NCI-H345 treated with DMSO at 0.1 percent for 48 hours (cell line): ENCODE data around the gene LPCAT2.
"Not testable (repeated sequence)": the region's sequence is repeated elsewhere in the genome, so short reads cannot be mapped to it uniquely, and the experiment has no call there.

Source experiments
- DNase-seq: peaks from one replicate; lab custom pipeline; 2025; ENCODE audit not compliant: unreplicated experiment; lab: John Stamatoyannopoulos, UW

The LPCAT2 gene

DNA sequence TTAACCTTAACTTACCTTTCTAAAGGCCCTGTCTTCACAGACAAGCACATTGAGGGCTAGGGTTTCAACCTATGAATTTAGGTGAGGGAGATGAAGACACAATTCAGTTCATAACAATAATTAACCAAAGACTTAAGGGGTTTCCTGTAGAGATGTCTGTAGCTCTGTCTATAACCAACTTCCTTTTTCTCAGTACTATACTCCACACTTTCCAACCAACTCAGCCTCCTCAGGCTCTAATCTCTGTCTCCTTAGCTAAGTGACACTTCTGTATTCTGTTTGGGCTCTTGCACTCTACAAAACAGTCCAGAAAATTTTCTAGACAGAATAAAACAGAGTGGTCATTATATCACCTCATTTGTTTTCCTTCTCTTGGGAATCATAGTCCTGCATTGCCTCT, 83.4 kb downstream of the LPCAT2 start:
- DNase-seq, result no peak

DNA sequence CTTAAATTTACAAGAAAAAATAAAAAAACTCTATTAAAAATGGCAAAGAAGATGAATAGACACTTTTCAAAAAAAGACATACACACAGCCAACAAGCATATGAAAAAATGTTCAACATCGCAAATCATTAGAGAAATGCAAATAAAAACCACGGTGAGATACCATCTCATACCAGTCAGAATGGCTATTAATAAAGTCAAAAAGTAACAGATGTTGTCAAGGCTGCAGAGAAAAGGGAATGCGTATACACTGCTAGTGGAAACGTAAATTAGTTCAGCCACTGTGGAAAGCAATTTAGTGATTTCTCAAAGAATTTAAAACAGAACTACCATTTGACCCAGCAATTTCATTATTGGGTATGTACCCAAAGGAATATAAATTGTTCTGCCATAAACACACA, 89.1 kb downstream of the LPCAT2 start:
- no peak for DNase-seq

DNA sequence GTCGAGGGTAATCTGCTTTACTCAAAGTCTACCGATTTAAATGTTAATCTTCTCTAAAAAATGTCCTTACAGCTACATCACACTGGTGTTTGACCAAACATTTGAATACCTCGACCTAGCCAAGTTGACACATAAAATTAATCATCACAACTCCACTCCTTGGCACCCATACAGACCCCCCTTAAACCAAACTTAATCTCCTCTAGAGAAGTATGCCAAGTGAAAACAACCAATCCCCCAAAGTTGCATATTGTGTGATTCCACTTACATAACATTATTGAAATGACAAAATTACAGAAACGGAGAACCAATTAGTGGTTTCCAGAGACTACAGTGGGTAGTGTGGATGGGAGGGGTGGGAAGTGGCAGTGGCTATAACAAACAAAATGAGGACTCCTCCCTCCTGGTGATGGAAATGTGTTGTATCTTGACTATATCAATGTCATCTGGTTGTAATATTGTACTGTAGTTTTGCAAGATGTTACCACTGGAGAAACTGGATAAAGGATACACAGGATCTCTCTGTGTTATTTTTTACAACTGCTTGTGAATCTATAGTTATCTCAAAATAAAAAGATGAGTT, 97.0 kb downstream of the LPCAT2 start:
- DNase-seq, result no peak

DNA sequence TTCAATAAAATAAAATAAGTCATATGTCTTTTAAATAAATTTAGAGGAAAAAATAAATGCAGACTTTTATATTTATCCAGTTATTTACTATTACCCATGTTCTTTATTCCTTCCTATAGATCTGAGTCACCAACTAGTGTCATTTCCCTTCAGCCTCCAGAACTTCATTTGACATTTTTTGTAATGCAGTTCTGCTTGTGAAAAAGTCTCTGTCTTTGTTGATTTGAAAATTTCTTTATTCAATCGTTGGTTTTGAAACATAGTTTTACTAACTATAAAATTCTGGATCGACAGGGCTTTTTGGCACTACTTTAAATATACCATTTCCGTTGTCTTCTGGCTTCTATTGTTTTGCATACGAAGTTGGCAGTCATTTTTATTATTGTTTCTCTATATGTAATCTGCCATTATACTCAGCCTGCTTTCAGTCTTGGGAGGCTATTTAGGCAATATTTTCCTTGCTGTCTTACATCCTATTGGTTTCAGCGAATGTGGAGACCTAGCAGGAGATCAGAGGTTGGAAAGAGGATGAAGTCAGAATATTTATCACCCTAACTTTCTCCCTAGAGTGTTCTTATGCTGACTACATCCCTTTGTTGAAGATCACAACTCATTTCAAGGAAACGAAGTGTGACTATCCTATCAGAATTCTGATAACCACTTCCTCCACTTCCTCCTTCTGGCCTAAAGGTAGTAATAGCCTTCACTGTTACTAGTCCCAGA, 104.9 kb downstream of the LPCAT2 start:
- no peak for DNase-seq

DNA sequence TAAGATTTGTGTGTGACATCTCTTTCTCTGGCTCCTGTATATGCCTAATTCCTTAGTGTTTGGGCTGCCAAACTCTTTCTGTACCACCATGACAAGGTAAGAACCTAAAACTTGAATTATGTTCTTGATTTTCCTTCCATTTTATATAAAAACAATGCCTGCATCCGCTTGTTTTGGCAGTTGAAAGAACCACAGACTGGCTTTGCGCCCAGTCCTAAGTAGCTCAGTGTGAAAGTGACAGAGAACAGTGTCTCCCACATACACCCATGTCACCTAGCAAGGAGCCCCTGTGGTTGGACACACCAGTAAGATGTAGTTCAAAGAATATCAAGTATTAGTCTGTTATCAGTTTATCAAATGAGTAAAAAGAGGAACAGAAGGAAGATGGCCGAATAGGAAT, 106.2 kb downstream of the LPCAT2 start:
- no peak for DNase-seq

DNA sequence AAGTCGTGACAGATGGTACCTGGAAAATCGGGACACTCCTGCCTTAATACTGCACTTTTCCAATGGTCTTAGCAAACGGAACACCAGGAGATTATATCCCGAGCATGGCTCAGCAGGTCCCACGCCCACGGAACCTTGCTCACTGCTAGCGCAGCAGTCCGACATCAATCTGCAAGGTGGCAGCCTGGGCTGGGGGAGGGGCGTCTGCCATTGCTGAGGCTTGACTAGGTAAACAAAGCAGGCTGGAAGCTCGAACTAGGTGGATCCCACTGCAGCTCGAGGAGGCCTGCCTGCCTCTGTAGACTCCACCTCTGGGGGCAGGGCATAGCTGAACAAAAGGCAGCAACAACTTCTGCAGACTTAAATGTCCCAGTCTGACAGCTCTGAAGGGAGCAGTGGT, 106.8 kb downstream of the LPCAT2 start:
- DNase-seq, result not testable (repeated sequence)

DNA sequence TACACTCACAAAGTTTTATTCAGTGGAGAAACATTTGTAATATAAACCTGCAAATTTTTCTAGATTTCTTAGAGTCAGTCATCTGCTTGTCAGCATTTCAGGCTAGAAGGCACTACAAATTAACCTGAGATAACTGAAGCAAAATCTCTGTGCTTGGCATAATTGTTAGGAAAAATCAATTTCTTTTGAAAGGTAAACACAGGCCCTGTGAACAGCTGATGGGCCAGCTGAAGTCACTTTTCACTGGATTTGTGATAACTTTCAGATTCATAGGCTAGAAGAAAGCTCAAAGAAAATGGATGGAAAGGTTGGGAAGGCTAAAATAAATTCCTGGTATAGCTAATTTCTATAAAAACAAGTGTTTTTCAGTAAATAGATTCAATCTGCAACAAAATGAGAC, 112.9 kb downstream of the LPCAT2 start:
- DNase-seq, result no peak

DNA sequence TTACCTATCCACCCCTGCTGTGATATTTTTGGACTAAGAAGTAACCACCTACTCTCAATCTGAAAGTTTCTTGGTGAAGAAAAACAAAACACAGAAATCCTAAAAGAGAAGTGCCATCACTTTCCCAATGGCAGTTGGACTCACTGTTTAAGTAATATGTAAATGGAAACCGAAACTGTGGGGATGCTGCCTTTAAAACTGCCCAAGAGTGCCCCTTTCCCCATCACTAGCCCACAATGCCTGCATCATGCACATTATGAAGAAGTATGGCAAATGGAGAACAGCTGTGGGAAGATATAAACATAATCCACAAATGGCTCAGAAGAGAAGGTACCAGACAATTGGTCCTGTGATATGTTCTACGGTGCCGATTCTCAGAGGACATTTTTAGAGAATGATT, 113.4 kb downstream of the LPCAT2 start:
- DNase-seq, result no peak

DNA sequence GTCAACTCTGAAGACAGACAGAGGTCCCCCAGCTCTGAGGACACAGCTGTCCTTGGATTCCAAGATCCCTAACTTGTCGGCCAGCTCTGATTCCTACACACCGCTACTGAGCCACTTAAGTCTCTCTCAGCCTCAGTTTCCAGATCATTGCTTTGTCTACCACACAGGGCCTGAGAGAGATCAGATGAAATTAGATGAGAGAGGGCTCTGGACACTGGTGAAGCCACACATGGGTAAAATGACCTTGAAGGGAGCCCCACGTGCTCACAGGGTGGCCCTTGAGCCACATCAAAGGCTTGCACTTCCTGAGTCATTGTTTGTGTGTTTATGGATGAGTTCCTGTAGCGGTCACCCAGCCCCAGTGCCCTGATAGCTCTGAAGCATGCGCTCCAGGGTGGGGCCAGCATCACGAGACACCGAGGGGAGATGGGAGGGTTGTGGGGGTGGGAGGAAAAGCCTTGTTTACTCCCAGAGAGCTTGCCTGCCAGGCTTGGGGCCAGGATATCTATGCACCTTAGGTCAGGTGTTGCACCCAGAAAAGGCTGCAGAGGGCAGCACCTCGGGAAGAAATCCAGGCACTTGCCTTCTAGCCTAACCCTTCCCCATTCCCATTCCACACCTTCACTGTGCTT, 114.2 kb downstream of the LPCAT2 start:
- DNase-seq, result no peak

DNA sequence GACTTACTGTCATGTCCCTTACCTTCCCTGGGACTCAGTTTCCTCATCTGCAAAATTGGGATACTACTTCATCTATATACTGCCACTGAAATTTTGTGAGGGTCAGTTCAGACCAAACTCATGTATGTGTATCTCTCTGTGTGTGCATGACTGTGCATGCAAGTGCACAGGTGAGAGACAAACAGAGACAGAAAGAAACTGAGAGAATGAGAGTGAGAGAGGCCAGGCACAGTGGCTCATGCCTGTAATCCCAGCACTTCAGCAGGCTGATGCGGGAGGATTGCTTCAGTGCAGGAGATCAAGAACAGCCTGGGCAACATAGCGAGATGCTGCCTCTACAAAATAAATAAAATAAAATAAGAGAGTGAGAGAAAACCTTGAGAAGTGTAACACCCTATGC, 114.8 kb downstream of the LPCAT2 start:
- DNase-seq, result no peak

DNA sequence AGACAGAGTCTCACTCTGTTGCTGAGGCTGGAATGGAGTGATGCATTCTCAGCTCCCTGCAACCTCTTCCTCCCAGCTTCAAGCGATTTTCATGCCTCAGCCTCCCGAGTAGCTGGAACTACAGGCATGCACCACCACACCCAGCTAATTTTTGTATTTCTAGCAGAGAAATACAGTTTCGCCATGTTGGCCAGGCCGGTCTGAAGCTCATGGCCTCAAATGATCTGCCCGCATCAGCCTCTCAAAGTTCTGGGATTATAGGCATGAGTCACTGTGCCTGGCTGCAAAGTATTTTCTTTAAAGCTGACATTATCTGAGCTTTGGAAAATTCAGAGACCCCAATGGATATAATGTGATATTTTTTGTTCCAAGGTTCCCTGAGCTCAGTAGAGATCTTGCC, 115.8 kb downstream of the LPCAT2 start:
- DNase-seq, result no peak

DNA sequence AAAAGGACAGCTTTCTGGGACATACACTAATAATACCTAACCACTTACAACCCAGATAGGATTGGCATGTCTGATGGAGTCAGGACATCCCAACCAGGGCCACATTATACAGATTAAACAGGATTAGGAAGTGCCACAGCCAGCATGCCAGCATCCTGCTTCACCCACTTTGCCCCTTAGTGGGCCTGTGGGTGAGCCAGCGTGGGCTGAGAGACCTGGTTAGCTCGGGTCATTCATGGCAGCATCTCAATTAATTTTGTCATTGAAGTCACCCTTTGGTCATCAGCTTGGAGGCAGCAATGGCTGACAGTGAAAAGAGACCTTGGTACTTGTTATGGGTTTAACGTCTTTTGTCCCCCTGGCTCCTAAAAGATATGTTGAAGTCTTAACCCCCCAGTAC, 117.0 kb downstream of the LPCAT2 start:
- no peak for DNase-seq

DNA sequence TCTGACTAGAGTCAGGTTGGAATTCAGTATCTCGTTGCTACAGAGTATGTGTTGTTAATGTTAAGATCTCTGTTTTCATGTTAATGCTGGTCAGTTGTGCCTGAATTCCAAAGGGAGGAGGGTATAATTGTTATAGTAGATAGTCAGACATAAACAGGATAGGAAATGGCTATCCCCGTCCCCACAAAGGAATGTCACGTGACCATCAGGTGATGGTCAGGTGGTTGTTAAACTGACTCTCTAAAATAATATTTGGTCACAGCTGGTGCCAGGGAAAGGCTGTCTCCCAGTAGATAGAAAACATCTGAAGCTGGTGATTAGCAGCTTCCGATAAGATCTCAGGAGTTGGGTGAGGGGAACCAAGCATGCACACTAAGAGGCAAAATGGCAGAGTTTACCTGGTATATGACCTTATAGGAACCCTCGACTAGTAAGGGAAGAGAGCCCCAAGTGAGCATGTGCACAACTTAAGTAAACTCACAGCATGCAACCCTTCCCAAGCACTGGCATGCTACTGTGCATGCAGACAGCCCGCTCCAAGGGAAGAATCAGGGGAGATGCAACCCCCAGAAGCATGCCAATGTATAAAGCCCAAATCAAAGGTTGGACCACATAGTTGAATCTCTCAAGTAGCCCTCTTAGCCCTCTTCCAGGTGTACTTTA, 119.6 kb downstream of the LPCAT2 start:
- DNase-seq, result no peak

DNA sequence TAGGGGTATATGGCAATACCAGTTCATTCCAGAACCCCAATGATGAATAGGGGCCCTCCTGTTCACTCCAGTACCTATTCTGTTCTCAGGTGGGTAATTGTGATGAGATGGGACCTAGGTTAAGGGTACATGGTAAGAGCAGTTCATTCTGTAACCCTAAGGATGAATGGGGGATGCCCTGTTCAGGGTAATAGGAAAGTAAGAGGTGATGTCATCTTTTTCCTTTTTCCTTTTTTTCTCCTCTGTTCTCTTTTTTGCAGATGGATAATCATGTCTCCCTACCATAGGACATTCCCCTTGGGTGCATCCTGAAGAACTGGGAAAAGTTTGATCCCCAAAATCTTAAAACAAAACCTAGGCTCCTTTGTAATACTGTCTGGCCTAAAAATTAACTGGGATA, 121.9 kb downstream of the LPCAT2 start:
- DNase-seq, result no peak

DNA sequence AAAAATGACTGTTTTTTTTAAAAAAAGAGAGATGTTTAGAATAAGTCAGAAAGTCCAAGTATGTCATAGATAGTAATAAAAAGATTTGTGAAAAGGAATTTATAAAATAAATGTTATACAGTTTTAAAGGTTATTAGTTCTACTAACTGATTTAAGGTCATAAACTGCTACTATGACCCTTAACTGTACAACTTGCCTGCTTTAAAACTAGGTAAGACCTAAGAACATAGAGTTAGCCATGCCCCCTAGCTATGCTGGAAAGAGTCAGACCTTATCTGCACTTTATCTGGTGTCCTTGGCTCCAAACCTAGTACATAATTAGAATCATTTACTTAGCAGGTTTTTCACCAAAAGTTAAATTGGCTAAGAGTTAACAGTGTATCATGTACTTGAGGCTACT, 123.4 kb downstream of the LPCAT2 start:
- no peak for DNase-seq

DNA sequence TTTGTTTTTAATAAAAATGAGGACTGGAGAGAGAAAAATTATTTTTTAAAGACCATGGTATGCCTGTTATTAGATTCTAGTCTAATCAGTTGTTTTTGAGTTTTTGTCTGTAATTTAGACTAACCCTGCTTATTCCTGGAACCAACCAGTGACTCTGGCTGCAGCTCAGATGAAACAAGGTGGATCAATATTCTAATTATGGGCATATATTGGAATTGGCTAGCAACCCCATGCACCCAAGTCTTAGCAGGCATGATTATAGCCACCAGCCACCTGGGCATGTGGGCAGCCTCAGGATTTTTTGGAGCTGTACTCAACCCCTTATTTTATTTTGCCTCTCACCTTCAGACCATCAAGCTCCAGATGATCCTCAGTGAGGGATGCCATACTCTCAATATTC, 125.3 kb downstream of the LPCAT2 start:
- no peak for DNase-seq
